Stimulated activated CD8-positive, alpha-beta memory T cell treated with anti-CD3 and anti-CD28 coated beads, Interleukin-2, amount 100 ng/mL, for 1 hour (primary cell): ENCODE results near the gene MYO5B.

Experiments used
- DNase-seq, 2 donors: peaks; one replicate each; pipeline ENCODE4 v3.0.0-alpha.2; 2020; ENCODE audit warnings: low read depth in 2 of 2

MYO5B gene

DNA sequence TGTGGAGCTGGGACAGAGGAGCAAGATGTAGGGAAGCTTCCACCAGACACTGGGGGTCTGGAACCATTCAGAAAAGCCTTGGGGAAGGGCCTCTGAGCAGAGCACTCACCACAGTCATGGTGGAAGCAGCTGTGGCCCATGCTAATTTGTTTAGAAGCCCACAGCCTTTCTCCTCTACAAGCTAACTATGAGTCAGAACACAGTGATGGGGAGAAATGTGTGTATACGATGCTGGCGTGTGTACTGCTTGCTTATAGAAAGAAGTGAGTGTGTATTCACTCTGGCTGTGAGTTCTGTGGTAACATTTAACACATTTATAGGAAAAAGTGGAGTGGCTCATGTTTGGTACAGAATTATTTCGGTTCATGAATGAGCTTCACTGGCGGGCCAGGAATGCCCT is 224.6 kb downstream of the MYO5B start:
- DNase-seq, result no peak

GRCh38 chr18:49968644-49969309 is 226.2 kb downstream of the MYO5B start:
- DNase-seq, result no peak

- DNase-seq, result no peak
Measured at GRCh38 chr18:49967636-49968313, 227.2 kb downstream of the MYO5B start.

GRCh38 chr18:49967171-49967570 is 227.8 kb downstream of the MYO5B start:
- DNase-seq, result no peak

DNA sequence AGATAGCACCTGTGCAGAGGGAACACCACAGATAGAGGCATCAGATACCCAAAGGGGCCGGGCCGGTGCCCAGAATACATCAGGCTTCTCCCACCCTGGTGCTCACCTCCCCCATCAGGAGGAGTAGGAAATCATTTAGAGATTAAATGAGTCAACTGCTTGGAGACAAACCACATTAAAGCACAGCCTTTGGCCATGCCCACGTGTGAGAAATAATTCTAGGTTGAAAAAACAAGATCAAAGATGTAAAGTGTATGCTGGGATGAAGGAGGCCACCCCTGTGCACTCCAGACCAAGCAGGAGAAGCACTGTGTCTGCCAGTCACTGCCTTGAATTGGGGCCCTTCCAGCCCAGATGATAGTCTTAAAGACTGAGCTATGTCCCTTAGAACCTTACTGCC is 228.9 kb downstream of the MYO5B start:
- no peak for DNase-seq

DNA sequence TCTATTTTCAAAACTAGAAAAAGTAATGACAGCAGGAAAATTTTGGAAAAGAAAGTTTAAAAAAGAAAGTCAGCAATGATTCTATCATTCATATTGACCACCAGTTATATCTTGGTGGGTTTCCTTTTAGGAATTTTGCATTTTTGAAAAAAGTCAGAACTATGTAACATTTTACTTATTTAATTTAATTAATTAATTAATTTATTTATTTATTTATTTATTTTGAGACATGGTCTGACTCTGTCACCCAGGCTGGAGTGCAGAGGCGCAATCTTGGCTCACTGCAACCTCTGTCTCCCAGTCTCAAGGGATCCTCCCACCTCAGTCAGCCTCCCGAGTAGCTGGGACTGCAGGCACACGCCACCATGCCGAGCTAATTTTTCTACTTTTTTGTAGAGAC is 231.7 kb downstream of the MYO5B start:
- no peak for DNase-seq

- DNase-seq, result no peak
Measured at GRCh38 chr18:49961271-49961670, 233.7 kb downstream of the MYO5B start.

- DNase-seq, result no peak
Measured at GRCh38 chr18:49960376-49960775, 234.6 kb downstream of the MYO5B start.

DNA sequence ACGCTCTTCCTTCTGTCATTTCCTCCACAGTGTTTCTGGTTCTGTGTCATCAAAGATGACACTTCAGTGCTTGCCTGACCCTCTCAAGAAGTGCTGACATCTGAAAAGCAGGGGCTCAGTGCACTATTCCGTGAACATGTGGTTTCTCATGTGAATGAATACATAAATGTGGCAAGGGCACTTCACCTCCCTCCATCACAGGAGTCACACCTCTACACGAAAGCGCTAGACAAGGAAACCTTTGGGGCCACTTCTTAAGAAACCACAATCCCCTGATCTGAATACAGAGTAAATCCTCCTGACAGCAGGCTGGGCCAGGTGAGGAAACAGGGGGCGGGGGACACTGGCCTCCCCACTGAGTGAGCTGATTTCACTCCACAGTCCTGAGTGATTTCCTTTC is 235.8 kb downstream of the MYO5B start:
- no peak for DNase-seq

GRCh38 chr18:49955263-49955662 is 239.7 kb downstream of the MYO5B start:
- no peak for DNase-seq

GRCh38 chr18:49953391-49953790 is 241.6 kb downstream of the MYO5B start:
- no peak for DNase-seq

GRCh38 chr18:49949951-49950395 is 245.0 kb downstream of the MYO5B start:
- DNase-seq, result no peak

DNA sequence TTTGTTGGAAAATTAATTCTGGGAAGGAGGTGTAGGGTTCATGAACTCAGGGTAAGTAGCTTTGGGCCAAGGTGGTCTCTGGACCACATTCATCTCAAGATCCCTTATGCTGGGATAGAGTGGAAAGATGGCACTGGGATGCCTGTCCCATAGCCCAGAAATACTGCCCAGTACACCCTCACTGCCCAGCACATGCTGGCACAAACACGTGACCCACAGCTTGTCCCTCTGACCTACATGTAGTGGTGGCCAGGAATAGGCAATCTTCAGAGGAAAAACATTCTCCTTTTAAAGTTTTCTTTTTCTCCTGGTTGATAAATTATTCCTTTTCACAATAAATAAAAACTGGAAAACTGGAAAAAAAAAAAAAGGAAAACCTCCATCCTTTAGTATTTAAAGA is 246.0 kb downstream of the MYO5B start:
- no peak for DNase-seq

GRCh38 chr18:49944663-49945062 is 250.3 kb downstream of the MYO5B start:
- DNase-seq, result no peak

DNA sequence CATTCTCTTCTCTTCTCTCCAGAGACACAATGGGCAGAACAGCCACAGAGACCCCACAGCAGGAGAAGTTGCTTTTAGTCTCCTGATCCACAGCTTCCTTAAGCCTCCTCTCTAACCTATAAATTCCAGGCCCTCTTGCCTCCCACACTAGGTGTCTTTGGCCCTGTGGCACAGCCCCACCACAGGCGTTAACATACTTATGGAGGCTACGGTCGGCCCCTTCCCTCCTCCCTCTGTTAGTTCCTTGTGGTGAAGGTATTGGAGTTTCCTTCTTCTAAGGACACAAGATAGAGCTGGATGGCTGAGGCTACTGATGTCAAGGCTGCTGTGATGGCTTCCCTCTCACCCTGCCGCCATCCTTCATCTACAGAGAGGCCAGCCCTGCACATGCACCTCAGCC is 258.1 kb downstream of the MYO5B start:
- no peak for DNase-seq

GRCh38 chr18:49935215-49935614 is 259.7 kb downstream of the MYO5B start:
- DNase-seq, result no peak

DNA sequence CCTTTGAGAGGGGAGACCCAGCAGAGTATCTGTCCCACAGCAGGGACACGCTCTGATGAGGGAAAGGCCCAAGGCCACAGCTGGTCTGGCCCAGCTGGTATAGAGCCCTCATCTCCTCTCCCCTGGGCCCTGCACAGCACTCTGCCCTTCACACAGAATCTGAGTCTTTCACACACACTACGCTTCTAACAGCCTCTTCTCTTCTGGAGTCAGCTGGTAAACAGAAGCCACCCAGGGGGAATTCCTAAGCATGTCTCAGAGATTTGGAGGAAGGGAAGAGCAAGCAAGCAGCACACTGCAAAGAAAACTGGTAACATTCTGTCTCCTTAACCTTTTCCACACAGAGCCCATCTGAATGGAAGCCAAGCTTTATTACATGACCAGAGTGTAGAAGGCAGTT is 260.5 kb downstream of the MYO5B start:
- no peak for DNase-seq

DNA sequence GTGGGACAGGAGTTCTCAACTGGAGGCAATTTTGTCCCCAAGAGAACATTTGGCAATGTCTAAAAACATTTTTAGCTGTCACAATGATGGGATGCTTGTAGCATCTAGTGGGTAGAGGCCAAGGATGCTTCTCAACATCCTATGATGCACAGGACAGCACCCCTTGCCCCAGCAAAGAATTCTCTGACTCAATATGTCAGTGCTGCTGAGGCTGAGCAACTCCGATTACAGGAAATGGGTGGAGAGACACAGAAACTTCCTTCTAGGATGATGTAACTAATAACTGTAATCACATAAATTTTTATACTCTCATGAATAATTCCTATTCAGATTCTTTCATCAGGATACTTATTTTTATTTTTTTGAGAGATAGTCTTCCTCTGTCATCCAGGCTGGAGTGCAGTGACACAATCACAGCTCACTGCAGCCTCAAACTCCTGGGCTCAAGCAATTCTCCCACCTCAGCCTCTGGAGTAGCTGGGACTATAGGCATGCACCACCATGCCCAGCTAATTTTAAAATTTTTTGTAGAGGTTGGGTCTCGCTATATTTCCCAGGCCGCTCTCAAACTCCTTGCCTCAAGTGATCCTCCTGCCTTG is 261.3 kb downstream of the MYO5B start:
- DNase-seq, result no peak

DNA sequence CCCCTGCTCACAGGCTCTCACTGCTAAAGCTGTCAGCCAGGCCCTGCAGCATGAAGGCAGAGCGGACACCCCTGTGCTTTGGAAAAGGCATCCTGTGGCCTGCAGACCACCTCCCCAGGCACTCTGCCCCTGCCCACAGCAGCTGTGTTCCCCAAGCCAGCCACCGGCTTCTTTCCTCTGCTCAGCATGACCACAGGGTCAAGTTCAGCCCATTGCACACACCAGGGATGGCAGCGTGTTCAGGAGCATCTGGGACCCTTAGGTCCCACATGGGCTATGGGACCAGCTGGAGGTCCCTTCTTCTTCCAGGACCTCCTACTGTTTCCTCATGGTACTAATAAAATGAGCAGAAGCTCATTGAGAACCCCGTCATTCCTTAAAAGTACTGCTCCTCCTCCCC is 263.2 kb downstream of the MYO5B start:
- no peak for DNase-seq

DNA sequence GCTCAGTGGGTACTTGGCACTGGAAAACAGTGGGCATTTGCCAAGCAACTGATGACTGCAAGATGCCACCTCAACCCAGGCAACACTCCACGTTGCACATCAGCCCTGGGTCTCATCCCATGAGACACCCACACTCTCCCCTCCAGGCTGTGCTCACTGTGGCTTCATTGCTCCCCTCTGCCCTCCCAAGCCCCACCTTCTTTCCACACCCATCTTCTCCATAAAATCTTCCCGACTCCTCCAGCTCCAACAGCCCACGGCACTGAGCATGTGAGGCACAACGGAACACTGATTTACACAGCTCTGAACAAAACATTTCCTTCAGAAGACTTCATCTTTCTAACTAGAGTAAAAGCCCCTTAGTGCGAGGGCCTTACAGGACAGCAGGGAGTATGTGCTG is 263.8 kb downstream of the MYO5B start:
- no peak for DNase-seq

DNA sequence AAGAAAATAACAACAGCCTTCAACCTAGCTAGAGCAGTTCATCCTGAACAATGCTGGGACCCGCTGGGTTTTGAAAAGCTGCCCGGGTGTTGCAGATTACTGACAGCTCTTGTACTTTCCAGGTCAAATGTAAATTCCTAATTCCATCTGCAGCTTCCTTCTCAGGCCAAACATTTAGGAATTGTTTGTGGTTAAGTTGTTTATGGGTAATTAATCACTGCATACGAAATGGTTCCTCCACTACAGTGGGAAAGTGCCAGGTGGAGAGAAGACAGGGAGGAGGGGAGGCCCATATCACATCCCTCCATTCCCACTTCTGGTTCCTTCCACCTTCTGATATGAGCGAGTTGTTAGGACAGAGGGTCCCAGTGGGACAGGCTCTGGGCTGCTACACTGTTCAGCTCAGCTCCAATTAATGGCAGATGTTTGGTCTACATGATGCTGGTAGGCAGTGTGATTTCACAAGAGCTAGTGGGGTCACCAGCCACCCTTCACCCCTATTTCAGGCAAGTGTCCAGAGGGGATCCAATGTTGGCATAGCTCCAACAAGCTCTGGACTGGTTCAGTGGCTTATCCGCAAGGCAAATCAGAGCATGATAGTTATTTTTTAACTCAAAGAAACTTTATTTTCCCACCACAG is 268.7 kb downstream of the MYO5B start:
- no peak for DNase-seq

DNA sequence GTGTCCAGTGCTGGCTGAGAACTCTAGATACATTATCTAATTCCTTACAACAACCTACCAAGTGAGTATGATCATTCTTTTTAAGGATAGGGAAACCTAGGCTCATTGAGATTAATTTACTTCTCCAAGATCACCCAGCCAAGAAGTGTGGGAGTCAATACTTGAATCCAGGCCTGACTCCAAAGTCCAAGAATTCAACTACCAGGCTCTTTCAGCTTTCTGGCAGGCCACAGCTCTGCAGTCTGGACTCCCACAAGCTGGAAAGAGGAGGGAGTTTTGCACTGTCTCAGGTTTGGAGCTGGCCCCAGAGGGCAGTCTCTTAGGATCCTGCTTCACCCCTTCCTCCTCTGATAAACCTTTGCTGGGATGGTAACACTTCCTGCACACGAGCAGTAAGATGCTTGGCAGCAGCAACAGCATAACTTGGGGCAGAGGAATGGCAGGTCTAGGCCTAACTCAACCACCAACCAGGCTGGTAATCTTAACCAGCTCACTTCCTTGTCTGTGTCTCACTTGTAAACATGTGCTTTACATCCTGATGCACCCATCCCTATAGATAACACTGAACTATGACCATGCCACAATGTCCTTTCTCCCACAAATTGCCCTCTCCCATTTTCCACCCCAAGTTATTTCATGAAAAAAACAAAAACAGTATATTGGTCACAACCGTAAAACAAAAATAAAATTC is 270.5 kb downstream of the MYO5B start:
- DNase-seq, result no peak
